Measurements from ENCODE around the gene CCP110.

- peak in 1 of 3 experiments; percentile 32 for TF ChIP-seq CTCF (optimal IDR thresholded peaks at IDR 0.05 in 1 of 3, IDR thresholded peaks at IDR 0.05 in 1 of 3, conservative IDR thresholded peaks at IDR 0.05 in 1 of 3; ENCODE audit: extremely low read depth in 1 of 3, insufficient read depth in 2 of 3, low read length in 3 of 3)
- TF ChIP-seq EZH2 (IDR thresholded peaks at IDR 0.05; ENCODE audit: low read length) = no peak
These were observed 36.9 kb upstream of the CCP110 start for GRCh38 chr16:19486750-19487325.
